ENCODE results near the gene SCYGR1. TPM values are rescaled to one million over a fixed set of nuclear protein-coding genes. Genes with fewer than 3 reads are reported as not detected.

SCYGR1 gene
- total RNA-seq, 1 experiment from 2014 or later, result not detected

DNA sequence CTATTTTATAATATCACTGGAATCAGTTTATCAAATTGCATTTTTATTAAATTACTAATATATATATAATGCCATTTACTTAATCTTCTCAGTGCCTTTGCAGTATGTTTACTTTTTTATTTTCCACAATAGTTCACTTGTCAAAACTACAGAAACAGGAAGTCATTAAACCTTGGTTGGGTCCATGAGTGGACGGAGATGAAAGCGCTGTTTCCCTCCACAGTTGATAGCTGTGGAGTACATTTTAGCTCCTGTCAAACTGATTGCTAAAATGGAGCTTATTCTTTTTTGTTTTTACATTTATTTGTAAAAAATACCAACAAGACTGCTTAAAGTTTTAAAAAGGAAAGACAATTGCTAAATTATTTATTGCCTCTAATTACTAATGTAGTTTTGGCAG is 43.5 kb downstream of the SCYGR1 start:
- H3K4me1 ChIP-seq (replicated peaks), result peaks cover 25% of the 10 kb centered on the region
- DNase-seq (ENCODE audit: low read depth in 1 of 2, low spot score in 2 of 2), result no peak
- no peaks in the 10 kb centered on the region for H3K9me3 ChIP-seq (replicated peaks)
- H3K27me3 ChIP-seq (replicated peaks), result no peaks in the 10 kb centered on the region
- H3K4me3 ChIP-seq, result no peak overlapping the region
- H3K27ac ChIP-seq, result no peak overlapping the region
- H3K36me3 ChIP-seq, result peaks cover 7% of the 10 kb centered on the region; the same call in 1 of the 2 replicates

DNA sequence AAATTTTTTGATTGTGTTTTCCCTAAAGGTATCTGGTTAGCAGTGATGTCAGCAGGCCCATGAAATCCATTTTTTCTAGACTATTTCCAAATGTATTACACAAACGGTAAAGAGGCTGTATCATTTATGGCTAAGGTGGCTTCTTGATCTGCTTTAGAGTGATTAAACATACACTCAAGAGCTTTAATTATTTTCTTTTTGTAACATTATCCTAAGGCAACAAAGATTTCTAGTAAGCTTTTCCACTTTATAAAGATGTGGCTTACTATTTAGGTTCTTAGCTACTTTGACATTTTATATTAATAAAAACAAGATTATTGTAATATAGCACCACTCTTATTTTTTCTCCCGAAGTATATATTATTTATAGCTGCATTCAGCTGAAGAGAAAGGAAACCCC is 46.2 kb downstream of the SCYGR1 start:
- Histone ChIP-seq H3K9me3 (replicated peaks) (no peaks in the 10 kb centered on the region), H3K27ac (no peak overlapping the region), H3K4me1 (replicated peaks) (peaks cover 17% of the 10 kb centered on the region), H3K36me3 (peaks cover 12% of the 10 kb centered on the region), H3K27me3 (replicated peaks) (no peaks in the 10 kb centered on the region), H3K4me3 (no peak overlapping the region)
- no peak for DNase-seq (ENCODE audit: low read depth in 1 of 2, low spot score in 2 of 2)

DNA sequence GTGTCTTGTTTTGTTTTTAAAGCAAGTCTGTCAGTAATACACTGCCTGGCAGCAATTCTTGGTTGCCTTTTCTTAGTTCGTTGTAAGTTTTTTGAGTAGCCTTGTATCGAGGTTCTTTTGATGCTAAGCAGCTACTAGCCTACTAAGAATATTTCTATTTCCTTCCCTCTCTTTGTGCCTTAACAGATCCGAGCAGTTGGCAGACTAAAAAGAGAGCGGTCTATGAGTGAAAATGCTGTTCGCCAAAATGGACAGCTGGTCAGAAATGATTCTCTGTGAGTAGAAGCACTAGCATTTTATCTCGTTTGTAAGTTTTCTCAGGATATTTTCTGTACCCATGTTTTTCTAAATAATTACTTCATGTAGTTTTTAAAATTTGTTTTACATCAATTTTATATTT is 47.6 kb downstream of the SCYGR1 start:
- Histone ChIP-seq H3K27ac (no peak overlapping the region), H3K9me3 (replicated peaks) (no peaks in the 10 kb centered on the region), H3K4me1 (replicated peaks) (peaks cover 5% of the 10 kb centered on the region), H3K36me3 (peaks cover 27% of the 10 kb centered on the region), H3K4me3 (no peak overlapping the region), H3K27me3 (replicated peaks) (no peaks in the 10 kb centered on the region)
- no peak for DNase-seq (ENCODE audit: low read depth in 1 of 2, low spot score in 2 of 2)

DNA sequence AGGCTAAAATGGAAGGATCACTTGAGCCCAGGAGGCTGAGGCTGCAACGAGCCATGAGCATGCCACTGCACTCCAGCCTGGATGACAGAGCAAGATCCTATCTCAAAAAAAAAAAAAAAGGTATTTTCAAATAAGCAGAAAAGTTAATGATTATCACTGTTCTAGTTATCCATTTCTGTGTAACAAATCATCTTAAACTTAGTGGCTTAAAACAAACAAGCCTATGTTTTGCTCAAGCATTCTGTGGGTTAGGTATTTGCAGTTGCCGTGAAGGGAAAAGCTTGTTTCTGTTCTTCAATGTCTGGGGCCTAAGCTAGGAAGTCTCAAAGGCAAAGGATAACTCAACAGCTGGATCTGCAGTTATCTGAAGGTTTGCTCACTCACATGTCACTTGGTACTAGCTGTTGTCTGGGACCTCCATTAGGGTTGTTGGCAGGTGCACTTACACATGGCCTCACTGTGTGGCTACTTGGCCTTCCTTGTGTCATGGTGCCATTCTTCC is 48.6 kb downstream of the SCYGR1 start:
- Histone ChIP-seq H3K4me1 (replicated peaks) (no peaks in the 10 kb centered on the region), H3K9me3 (replicated peaks) (no peaks in the 10 kb centered on the region), H3K36me3 (peaks cover 31% of the 10 kb centered on the region), H3K4me3 (no peak overlapping the region), H3K27me3 (replicated peaks) (no peaks in the 10 kb centered on the region), H3K27ac (no peak overlapping the region)
- no peak for DNase-seq (ENCODE audit: low read depth in 1 of 2, low spot score in 2 of 2)

Other genes with a start within 250 kb of the SCYGR1 start
- gene COL4A4, start 223.7 kb downstream of the SCYGR1 start, total RNA-seq (2014; rRNA removed; shearing (Covaris generic)), result not detected in 2 replicates
- not detected in 2 replicates for gene COL4A3, start 223.3 kb downstream of the SCYGR1 start, total RNA-seq (2014; rRNA removed; shearing (Covaris generic))
- gene MFF, start 62.7 kb downstream of the SCYGR1 start, total RNA-seq (2014; rRNA removed; shearing (Covaris generic)), result 99.4 and 112 TPM in 2 replicates
- not detected in 2 replicates for gene TM4SF20, start 8.6 kb downstream of the SCYGR1 start, total RNA-seq (2014; rRNA removed; shearing (Covaris generic))
- gene AGFG1, start 84.2 kb upstream of the SCYGR1 start, total RNA-seq (2014; rRNA removed; shearing (Covaris generic)), result 40.2 and 122 TPM in 2 replicates
- gene SCYGR2, start 210.9 kb upstream of the SCYGR1 start, total RNA-seq (2014; rRNA removed; shearing (Covaris generic)), result not detected in 2 replicates
- not detected in 2 replicates for gene SCYGR3, start 226.9 kb upstream of the SCYGR1 start, total RNA-seq (2014; rRNA removed; shearing (Covaris generic))
- gene SCYGR4, start 229.5 kb upstream of the SCYGR1 start, total RNA-seq (2014; rRNA removed; shearing (Covaris generic)), result not detected in 2 replicates